HG03354 (cell line): ENCODE data around the gene FGF23.
"Not testable (repeated sequence)": the region's sequence is repeated elsewhere in the genome, so short reads cannot be mapped to it uniquely, and the experiment has no call there.

Source experiments
- ATAC-seq: cut with Tn5 transposase; IDR thresholded peaks from one replicate; pipeline ENCODE4 v1.9.1; 2021; ENCODE audit warnings: mild to moderate bottlenecking; ENCODE audit not compliant: unreplicated experiment, poor library complexity, severe bottlenecking

Gene FGF23

GRCh38 chr12:4379405-4379804 lies at the start of gene FGF23:
Gene FGF23 (minus strand): TSS chr12:4379712. CDS start chr12:4379582, 130 bp downstream.
- no peak for ATAC-seq

GRCh38 chr12:4424422-4424821 lies 44.9 kb upstream of the FGF23 start:
- no peak for ATAC-seq

- no peak for ATAC-seq
Measured at GRCh38 chr12:4423528-4424195, 44.1 kb upstream of the FGF23 start.

- no peak for ATAC-seq
Measured at GRCh38 chr12:4422985-4423384, 43.5 kb upstream of the FGF23 start.

- ATAC-seq: no peak
Measured at GRCh38 chr12:4421590-4422031, 42.1 kb upstream of the FGF23 start.

GRCh38 chr12:4420138-4420670 lies 40.7 kb upstream of the FGF23 start:
- ATAC-seq: no peak

- ATAC-seq: no peak
Measured at GRCh38 chr12:4418913-4419312, 39.4 kb upstream of the FGF23 start.

GRCh38 chr12:4417936-4418335 lies 38.4 kb upstream of the FGF23 start:
- ATAC-seq: no peak

- no peak for ATAC-seq
Measured at GRCh38 chr12:4417455-4417854, 37.9 kb upstream of the FGF23 start.

- ATAC-seq: no peak
Measured at GRCh38 chr12:4416276-4416675, 36.8 kb upstream of the FGF23 start.

- ATAC-seq: no peak
Measured at GRCh38 chr12:4412465-4412864, 33.0 kb upstream of the FGF23 start.

- no peak for ATAC-seq
Measured at GRCh38 chr12:4412056-4412455, 32.5 kb upstream of the FGF23 start.

GRCh38 chr12:4407136-4407535 lies 27.6 kb upstream of the FGF23 start:
- ATAC-seq: no peak

- not testable (repeated sequence) for ATAC-seq
Measured at GRCh38 chr12:4404877-4405637, 25.5 kb upstream of the FGF23 start.

GRCh38 chr12:4402996-4403395 lies 23.5 kb upstream of the FGF23 start:
- ATAC-seq: no peak

- ATAC-seq: no peak
Measured at GRCh38 chr12:4401117-4401516, 21.6 kb upstream of the FGF23 start.

GRCh38 chr12:4395818-4396217 lies 16.3 kb upstream of the FGF23 start:
- ATAC-seq: no peak

GRCh38 chr12:4393211-4393610 lies 13.7 kb upstream of the FGF23 start:
- ATAC-seq: no peak

GRCh38 chr12:4392223-4392742 lies 12.8 kb upstream of the FGF23 start:
- ATAC-seq: no peak

GRCh38 chr12:4388662-4389061 lies 9.2 kb upstream of the FGF23 start:
- ATAC-seq: no peak

- no peak for ATAC-seq
Measured at GRCh38 chr12:4388032-4388431, 8.5 kb upstream of the FGF23 start.
